ENCODE data around the gene BRPF1. TPM values are rescaled to one million over a fixed set of nuclear protein-coding genes. Genes with fewer than 3 reads are reported as not detected.

The BRPF1 gene
- total RNA-seq, 2 experiments from 2014 or later, result 54.7 to 57.4 TPM

GRCh38 chr3:9690451-9691450, 40.8 kb upstream of the BRPF1 start:
- no peak for ATAC-seq
- no peak overlapping the region for H3K27ac Mint-ChIP-seq
- peaks cover 45% of the 10 kb centered on the region for H3K36me3 Mint-ChIP-seq (ENCODE audit: low read depth)

GRCh38 chr3:9691636-9692035, 39.9 kb upstream of the BRPF1 start:
- ChIA-PET CTCF (no interaction called here), POLR2A (interaction anchor here (0.6 to 1.2 kb wide), 2 partner anchors 11 to 180 kb away, joined by 3 to 5 read pairs; no protein-coding TSS in a partner anchor)
- Mint-ChIP-seq H3K9me3 (ENCODE audit: insufficient read depth) (no peaks in the 10 kb centered on the region), H3K4me3 (no peak overlapping the region), H3K27me3 (ENCODE audit: low read depth) (no peaks in the 10 kb centered on the region), H3K36me3 (ENCODE audit: low read depth) (peaks cover 38% of the 10 kb centered on the region), H3K27ac (no peak overlapping the region), H3K4me1 (ENCODE audit: low read depth) (no peaks in the 10 kb centered on the region)
- no peak for DNase-seq
- ATAC-seq, result no peak

More at GRCh38 chr3:9690451-9691450, 40.8 kb upstream of the BRPF1 start:
- no peaks in the 10 kb centered on the region for H3K4me1 Mint-ChIP-seq (ENCODE audit: low read depth)
- POLR2A ChIA-PET, result interaction anchor here (1.2 kb wide), 1 partner anchor 12 kb away, joined by 3 read pairs; no protein-coding TSS in a partner anchor
- H3K9me3 Mint-ChIP-seq (ENCODE audit: insufficient read depth), result no peaks in the 10 kb centered on the region
- no peak overlapping the region for H3K4me3 Mint-ChIP-seq
- H3K27me3 Mint-ChIP-seq (ENCODE audit: low read depth), result no peaks in the 10 kb centered on the region
- DNase-seq, result no peak
- CTCF ChIA-PET, result no interaction called here

GRCh38 chr3:9692416-9692815, 39.1 kb upstream of the BRPF1 start:
- Mint-ChIP-seq H3K36me3 (ENCODE audit: low read depth) (peaks cover 34% of the 10 kb centered on the region), H3K4me3 (no peak overlapping the region), H3K27me3 (ENCODE audit: low read depth) (no peaks in the 10 kb centered on the region), H3K4me1 (ENCODE audit: low read depth) (no peaks in the 10 kb centered on the region), H3K9me3 (ENCODE audit: insufficient read depth) (no peaks in the 10 kb centered on the region), H3K27ac (no peak overlapping the region)
- CTCF ChIA-PET, result interaction anchor here (1.3 kb wide), 1 partner anchor 189 kb away, joined by 3 read pairs; no protein-coding TSS in a partner anchor
- DNase-seq, result no peak
- no peak for ATAC-seq
- POLR2A ChIA-PET, result interaction anchor here (0.9 to 1.2 kb wide), 2 partner anchors 10 to 16 kb away, joined by 3 read pairs; no protein-coding TSS in a partner anchor

GRCh38 chr3:9695345-9695744, 36.2 kb upstream of the BRPF1 start:
- Mint-ChIP-seq H3K9me3 (ENCODE audit: insufficient read depth) (no peaks in the 10 kb centered on the region), H3K27ac (no peak overlapping the region), H3K4me3 (no peak overlapping the region), H3K36me3 (ENCODE audit: low read depth) (peaks cover 18% of the 10 kb centered on the region), H3K4me1 (ENCODE audit: low read depth) (no peaks in the 10 kb centered on the region), H3K27me3 (ENCODE audit: low read depth) (no peaks in the 10 kb centered on the region)
- DNase-seq (no peak), ATAC-seq (no peak)
- POLR2A ChIA-PET, result no interaction called here
- CTCF ChIA-PET, result no interaction called here

- no peaks in the 10 kb centered on the region for H3K4me1 Mint-ChIP-seq (ENCODE audit: low read depth)
- ChIA-PET POLR2A (no interaction called here), CTCF (no interaction called here)
- no peaks in the 10 kb centered on the region for H3K9me3 Mint-ChIP-seq (ENCODE audit: insufficient read depth)
- no peaks in the 10 kb centered on the region for H3K27me3 Mint-ChIP-seq (ENCODE audit: low read depth)
- H3K27ac Mint-ChIP-seq, result no peak overlapping the region
- ATAC-seq, result no peak
- H3K36me3 Mint-ChIP-seq (ENCODE audit: low read depth), result peaks cover 16% of the 10 kb centered on the region
- H3K4me3 Mint-ChIP-seq, result no peak overlapping the region
- no peak for DNase-seq
These were observed 35.8 kb upstream of the BRPF1 start for GRCh38 chr3:9695746-9696145.

- DNase-seq (no peak), ATAC-seq (no peak)
- H3K36me3 Mint-ChIP-seq (ENCODE audit: low read depth), result peaks cover 16% of the 10 kb centered on the region
- H3K27ac Mint-ChIP-seq, result no peak overlapping the region
- no peaks in the 10 kb centered on the region for H3K9me3 Mint-ChIP-seq (ENCODE audit: insufficient read depth)
- H3K4me1 Mint-ChIP-seq (ENCODE audit: low read depth), result no peaks in the 10 kb centered on the region
- ChIA-PET CTCF (interaction anchor here (1.9 kb wide), 1 partner anchor 236 kb away, joined by 6 read pairs; no protein-coding TSS in a partner anchor), POLR2A (interaction anchor here (0.6 kb wide), 1 partner anchor 45 kb away, joined by 5 read pairs; no protein-coding TSS in a partner anchor)
- H3K27me3 Mint-ChIP-seq (ENCODE audit: low read depth), result no peaks in the 10 kb centered on the region
- H3K4me3 Mint-ChIP-seq, result no peak overlapping the region
These were observed 34.9 kb upstream of the BRPF1 start for GRCh38 chr3:9696480-9697220.

- ATAC-seq (no peak), DNase-seq (no peak)
- no peaks in the 10 kb centered on the region for H3K27me3 Mint-ChIP-seq (ENCODE audit: low read depth)
- H3K27ac Mint-ChIP-seq, result no peak overlapping the region
- H3K4me1 Mint-ChIP-seq (ENCODE audit: low read depth), result no peaks in the 10 kb centered on the region
- no peaks in the 10 kb centered on the region for H3K9me3 Mint-ChIP-seq (ENCODE audit: insufficient read depth)
- H3K36me3 Mint-ChIP-seq (ENCODE audit: low read depth), result peaks cover 23% of the 10 kb centered on the region
- ChIA-PET POLR2A (no interaction called here), CTCF (interaction anchor here (1.9 kb wide), 1 partner anchor 235 kb away, joined by 6 read pairs; no protein-coding TSS in a partner anchor)
- H3K4me3 Mint-ChIP-seq, result no peak overlapping the region
These were observed 33.6 kb upstream of the BRPF1 start for GRCh38 chr3:9697892-9698291.

- ChIA-PET CTCF (interaction anchor here (1.9 kb wide), 1 partner anchor 234 kb away, joined by 6 read pairs; no protein-coding TSS in a partner anchor), POLR2A (no interaction called here)
- H3K9me3 Mint-ChIP-seq (ENCODE audit: insufficient read depth), result no peaks in the 10 kb centered on the region
- no peaks in the 10 kb centered on the region for H3K4me1 Mint-ChIP-seq (ENCODE audit: low read depth)
- H3K4me3 Mint-ChIP-seq, result no peak overlapping the region
- no peak overlapping the region for H3K27ac Mint-ChIP-seq
- H3K36me3 Mint-ChIP-seq (ENCODE audit: low read depth), result peaks cover 25% of the 10 kb centered on the region
- ATAC-seq (no peak), DNase-seq (no peak)
- H3K27me3 Mint-ChIP-seq (ENCODE audit: low read depth), result peaks cover 4% of the 10 kb centered on the region
These were observed 33.2 kb upstream of the BRPF1 start for GRCh38 chr3:9698293-9698692.

GRCh38 chr3:9700536-9700935, 31.0 kb upstream of the BRPF1 start:
- no peak overlapping the region for H3K27ac Mint-ChIP-seq
- H3K4me1 Mint-ChIP-seq (ENCODE audit: low read depth), result peaks cover 6% of the 10 kb centered on the region
- ChIA-PET CTCF (no interaction called here), POLR2A (no interaction called here)
- H3K27me3 Mint-ChIP-seq (ENCODE audit: low read depth), result peaks cover 19% of the 10 kb centered on the region
- H3K36me3 Mint-ChIP-seq (ENCODE audit: low read depth), result peaks cover 14% of the 10 kb centered on the region
- H3K9me3 Mint-ChIP-seq (ENCODE audit: insufficient read depth), result no peaks in the 10 kb centered on the region
- H3K4me3 Mint-ChIP-seq, result no peak overlapping the region
- ATAC-seq, result no peak
- no peak for DNase-seq

- ChIA-PET POLR2A (no interaction called here), CTCF (no interaction called here)
- H3K9me3 Mint-ChIP-seq (ENCODE audit: insufficient read depth), result no peaks in the 10 kb centered on the region
- H3K4me3 Mint-ChIP-seq, result no peak overlapping the region
- no peak for ATAC-seq
- H3K27me3 Mint-ChIP-seq (ENCODE audit: low read depth), result peaks cover 22% of the 10 kb centered on the region
- H3K27ac Mint-ChIP-seq, result no peak overlapping the region
- peaks cover 14% of the 10 kb centered on the region for H3K36me3 Mint-ChIP-seq (ENCODE audit: low read depth)
- H3K4me1 Mint-ChIP-seq (ENCODE audit: low read depth), result peaks cover 6% of the 10 kb centered on the region
- DNase-seq, result no peak
These were observed 30.5 kb upstream of the BRPF1 start for GRCh38 chr3:9701006-9701405.

GRCh38 chr3:9701711-9702110, 29.8 kb upstream of the BRPF1 start:
- Mint-ChIP-seq H3K27ac (no peak overlapping the region), H3K36me3 (ENCODE audit: low read depth) (peaks cover 14% of the 10 kb centered on the region), H3K9me3 (ENCODE audit: insufficient read depth) (no peaks in the 10 kb centered on the region), H3K27me3 (ENCODE audit: low read depth) (peaks cover 27% of the 10 kb centered on the region), H3K4me3 (no peak overlapping the region), H3K4me1 (ENCODE audit: low read depth) (peaks cover 6% of the 10 kb centered on the region)
- DNase-seq, result no peak
- ChIA-PET POLR2A (no interaction called here), CTCF (no interaction called here)
- no peak for ATAC-seq

Measured in activated CD8-positive, alpha-beta T cell treated with anti-CD3 and anti-CD28 coated beads, Interleukin-2, amount 10 ng/mL, durations not matched to agents 7 days and 5 days (primary cell).